Lung microvascular endothelial cell (primary cell): Measurements from ENCODE around the gene SSRP1. TPM values are rescaled to one million over a fixed set of nuclear protein-coding genes. Genes with fewer than 3 reads are reported as not detected.

Experiments used
- DNase-seq, 2 donors: peaks; one replicate each; pipeline versions ENCODE4 v3.0.0 to v3.0.0-alpha.2; 2010; ENCODE audit warnings: low read depth in 2 of 2
- total RNA-seq: library from RNA; depleted of rRNA; stranded (reverse); fragments of >200 nt; gene quantifications from 2 replicates; pipeline ENCODE4 v1.2.1, GENCODE V29; 2014

Gene SSRP1
- total RNA-seq, 1 donor from 2014 or later: 34.5 TPM

DNA sequence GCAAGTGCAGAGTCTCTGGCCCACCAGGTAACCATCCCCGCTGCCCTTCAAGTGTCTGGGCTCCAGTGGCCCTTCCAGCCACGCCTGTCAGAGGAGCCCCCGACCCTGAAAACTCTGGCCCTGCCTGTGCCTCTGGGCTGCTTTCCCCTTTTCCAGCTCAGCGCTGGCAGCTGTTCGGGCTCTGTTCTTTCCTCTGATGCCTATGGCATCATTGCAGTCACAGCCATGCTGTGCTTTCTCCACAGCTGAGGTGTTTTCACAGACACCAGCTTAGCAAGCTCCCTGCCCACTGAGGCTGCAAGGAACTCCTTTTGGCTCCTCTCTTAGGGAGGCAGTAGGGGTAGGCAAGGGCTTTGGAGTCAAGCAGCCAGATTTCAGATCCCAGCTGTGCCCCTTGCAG, 23.7 kb upstream of the SSRP1 start:
- no peak for DNase-seq

DNA sequence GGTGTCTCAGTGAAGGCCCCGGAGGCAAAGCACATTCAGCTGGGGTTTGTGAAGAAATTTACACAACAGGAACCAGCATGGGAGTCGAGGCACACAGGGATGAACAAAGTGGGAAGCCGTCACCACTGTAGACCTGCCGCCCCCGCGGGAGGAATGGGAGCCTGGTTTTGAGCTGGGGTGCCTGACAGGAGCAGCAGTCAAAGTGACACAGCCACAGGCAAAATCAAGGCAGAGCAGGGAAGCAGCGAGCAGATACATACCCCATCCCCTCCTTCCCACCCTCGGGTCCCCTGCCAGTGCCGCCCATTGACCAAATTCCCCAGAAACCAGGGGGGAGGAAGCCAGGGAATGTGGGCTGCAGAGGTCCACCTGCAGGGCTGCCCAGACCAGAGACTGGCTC, 23.3 kb upstream of the SSRP1 start:
- DNase-seq: no peak

DNA sequence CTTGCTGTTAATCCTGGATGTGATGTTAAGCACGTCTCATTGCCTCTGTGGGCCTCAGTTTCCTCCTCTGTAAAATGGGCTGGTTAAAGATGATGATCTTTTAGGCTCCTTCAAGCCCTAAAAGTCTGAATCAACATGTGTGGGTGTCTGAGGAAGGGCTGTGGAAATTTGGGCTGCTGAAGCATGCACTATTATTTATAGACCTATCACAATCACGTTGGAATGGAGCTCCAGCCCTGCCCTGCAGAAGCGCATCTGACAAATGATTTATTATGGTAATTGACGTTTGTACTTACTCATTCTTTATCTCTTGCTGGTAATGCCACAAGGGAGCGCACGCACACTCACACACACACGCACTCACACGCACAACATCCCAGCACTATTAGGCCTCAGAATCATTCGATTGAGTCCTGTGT, 22.9 kb upstream of the SSRP1 start:
- no peak for DNase-seq

DNA sequence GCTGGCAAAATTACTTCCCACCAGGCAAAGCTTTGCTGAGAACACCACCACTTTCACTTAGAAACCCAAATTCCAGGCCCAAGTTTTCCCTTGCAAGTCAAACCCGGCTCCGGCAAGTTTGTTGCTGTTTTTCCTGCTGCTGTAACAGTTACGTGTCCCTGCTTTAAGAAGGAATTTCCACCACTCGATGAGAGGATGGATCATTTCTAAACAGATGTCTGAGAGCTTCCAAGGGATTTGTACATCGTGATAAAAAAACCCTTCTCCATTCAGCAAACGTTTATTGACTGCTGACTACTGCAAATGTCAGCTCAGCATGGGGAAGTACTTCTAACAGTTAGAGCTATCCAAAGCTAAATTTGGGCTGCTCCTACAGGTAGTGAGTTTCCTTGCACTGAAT, 22.2 kb upstream of the SSRP1 start:
- DNase-seq: peak in 1 of 2 donors; percentile 16

DNA sequence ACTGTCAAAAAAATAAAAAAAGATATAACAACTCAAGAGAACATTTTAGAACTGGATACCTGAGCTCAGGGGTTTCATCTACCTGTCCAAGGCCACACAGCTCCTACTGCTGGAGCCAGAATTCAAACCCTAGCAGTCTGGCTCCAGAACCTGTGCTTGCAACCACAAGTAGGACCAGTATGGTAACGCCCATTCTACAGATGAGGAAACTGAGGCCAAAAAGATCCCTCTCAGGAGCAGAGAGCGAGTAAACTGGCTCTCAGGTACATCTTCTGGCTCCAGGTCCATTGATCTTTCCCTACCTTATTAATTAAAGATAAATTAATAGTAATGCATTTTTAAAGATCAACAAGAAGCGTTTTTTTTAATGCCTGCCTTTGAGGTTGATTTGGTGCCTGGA, 21.6 kb upstream of the SSRP1 start:
- DNase-seq: no peak

DNA sequence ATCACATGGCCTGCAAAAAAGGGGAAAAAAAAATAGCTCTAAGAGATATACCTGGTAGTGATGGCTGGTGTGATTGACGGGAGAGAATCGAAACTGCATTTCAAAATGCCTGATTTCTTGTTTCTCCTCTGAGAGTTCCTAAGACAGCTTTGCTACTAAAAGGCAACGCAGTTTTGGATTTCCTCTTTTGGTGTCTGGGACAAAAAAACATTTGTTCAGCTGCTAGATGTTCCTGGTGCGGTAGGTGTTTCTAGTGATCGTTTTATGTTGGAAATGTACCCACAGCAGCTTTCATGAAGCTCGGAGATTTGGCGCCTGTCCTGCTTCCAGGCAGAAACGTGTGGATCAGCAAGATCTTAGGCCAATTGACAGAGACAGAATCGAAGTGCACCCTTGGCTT, 20.6 kb upstream of the SSRP1 start:
- DNase-seq: no peak

DNA sequence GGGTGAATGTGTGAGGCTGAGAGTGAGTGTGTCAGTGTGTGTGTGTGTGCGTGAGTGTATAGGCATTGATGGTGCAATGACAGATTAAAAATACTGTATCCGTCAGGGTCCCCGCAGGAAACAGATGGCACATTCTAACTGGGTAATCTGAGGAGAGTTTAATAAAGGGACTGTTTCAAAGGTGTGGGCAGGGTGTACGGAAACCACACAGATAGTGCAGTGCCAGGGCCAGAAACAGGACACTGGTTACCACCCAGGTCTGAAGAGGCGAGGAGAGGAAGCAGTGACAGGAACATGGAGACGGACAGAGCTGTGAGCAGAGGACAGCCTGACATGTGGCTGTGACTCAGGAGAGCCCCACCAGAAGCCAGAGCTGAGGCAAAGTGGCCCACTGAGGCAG, 19.0 kb upstream of the SSRP1 start:
- DNase-seq: peak in 1 of 2 donors; percentile 26

DNA sequence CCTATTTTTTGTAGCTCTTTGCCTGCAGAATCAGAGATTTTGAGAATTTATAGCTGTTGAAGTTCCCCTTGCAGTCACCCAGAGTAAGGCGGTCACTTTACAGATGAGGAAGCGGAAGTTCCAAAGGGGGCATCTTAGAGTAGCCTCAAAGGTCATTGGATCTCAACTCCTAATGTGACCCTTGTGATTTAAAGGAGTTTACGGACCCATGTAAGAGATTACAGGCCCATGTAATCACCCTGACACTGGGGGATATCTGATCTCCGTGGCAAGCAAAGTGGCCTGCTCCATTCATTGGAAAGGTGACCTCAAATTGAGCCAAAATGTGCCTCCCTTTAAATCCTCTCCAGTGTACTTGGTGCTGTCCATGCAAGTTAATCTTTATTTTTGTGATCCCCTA, 18.2 kb upstream of the SSRP1 start:
- no peak for DNase-seq

DNA sequence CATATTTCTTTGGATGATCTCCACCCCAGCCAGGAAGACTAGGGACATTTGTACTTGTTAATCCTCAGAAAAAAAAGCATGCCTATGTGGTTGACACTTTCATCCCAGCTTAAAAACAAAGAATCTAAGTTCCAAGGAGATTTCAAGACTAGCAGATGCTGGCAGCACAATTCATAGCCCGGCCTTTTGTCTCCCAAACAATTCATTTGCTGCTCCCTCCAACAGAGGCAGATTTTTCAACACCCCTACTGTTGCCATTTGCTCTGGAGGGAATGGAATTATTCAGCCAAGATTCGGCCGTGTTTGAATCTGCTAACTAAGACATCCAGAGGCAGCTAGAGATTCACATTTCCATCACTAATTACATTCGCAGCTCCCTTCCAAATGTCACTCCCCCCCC, 17.8 kb upstream of the SSRP1 start:
- no peak for DNase-seq

DNA sequence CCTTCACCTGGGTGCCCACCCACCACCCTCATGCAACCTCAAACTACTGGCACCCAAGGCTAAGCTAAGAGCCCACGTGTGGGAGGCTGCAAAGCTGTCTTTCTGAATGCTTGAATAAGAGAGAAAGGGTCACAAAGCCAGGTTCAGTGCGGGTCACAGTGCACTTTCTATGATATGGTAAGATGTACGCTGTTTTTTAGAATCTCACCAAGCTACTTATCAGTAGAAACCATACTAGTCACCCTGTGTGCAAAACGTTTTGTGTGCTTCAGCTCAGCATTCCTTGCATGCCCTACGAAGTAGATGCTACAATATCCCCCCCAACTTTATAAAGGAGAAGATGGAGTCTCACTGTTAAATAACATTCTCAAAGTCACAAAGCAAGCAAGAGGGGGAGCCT, 17.3 kb upstream of the SSRP1 start:
- DNase-seq: no peak

DNA sequence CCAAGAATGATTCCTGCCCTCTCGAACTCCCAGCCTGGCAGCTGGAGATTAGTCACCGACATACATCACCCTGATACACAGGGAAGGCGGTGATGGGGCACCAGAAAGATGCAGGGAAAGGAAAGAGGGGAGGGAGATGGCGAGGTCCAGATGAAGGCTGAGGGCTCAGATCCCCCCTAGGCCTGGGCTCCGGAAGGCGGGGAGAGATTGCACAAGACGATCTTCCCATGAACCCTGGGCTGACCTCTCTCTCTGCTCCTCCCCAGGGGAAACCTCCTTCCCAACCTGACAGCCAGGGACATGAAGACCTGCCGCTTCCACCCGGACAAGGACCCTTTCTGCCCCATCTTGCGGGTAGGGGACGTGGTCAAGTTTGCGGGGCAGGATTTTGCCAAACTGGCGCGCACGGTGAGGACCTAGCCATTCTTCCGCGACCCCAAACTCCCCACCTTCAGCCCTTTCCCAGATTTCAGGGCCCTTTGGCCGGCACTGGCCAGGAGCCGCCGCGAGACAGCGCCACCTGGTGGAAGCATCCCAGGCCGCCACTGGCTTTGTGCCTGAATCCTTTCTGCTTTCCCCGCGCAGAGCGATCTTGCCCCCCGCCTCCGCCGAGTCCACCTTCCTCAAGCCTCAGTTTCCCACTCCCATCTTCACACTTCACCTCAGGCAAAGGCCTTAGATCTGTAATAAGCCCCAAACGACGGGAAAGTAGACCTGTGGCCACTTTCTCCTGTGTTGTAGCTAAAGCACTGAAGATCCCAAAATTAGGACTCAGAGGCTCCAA, 14.0 kb upstream of the SSRP1 start:
- peak; percentile 51 to 64 for DNase-seq

DNA sequence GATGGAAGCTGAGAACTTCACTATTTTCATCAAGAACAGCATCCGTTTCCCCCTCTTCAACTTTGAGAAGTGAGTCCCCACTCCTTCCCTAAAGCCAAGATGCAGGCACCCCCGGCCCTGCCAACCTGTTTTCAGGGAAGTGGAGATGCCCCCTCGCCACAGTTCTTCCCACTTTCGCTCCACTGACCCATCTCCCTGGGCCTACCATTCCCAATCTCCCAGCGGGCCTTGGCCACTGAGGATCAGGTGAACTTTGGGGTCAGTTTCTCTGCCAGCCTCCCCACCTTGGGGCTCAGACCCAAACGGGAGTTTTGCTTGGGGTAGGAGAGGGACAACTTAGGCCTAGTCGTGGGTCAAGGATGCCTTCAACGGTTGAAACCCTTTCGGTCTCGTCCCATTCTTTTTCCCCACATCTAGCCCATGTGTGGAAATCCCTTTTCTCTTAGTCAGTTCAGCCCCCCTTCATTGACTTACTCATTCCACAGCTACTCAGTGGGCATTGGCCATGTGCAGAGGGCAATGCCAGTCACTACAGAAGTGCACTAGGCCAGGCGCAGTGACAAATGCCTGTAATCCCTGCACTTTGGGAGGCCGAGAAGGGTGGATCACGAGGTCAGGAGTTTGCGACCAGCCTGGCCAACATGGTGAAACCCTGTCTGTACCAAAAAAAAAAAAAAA, 13.1 kb upstream of the SSRP1 start:
- DNase-seq: no peak

DNA sequence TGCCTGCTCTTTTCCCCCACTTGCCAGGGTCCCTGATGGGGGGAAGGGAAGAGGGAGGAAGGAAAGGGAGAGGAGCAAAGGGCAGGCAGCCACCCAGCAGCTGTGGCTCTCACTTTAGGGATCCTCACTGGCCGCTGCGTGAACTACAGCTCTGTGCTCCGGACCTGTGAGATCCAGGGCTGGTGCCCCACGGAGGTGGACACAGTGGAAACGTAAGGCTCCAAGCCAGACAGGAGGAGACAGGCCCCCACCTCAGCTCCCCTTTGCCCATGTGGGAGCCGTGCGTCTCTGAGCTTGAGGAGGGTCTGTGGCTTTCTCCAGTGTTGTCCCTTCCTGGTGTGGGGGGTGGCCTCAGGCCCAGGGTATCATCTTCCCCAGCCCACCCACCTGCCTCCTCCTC, 12.4 kb upstream of the SSRP1 start:
- DNase-seq: no peak

DNA sequence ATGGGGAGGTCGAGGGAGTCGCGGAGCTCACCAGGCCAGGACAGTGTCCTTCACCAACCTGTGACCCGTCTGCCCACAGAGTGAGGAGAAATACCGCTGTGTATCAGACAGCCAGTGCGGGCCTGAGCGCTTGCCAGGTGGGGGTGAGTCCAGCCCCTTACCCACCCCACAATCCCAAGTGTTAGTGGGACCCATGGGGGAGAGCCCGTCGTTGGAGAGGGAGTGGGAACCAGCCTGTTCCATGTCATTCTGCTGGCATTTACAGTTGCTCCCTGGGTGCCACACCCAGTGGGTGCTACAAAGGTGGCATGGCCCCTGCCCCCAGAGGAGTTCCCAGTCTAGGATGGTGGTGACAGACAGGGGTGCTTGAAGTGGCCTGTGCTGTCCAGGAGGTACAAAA, 11.6 kb upstream of the SSRP1 start:
- no peak for DNase-seq

DNA sequence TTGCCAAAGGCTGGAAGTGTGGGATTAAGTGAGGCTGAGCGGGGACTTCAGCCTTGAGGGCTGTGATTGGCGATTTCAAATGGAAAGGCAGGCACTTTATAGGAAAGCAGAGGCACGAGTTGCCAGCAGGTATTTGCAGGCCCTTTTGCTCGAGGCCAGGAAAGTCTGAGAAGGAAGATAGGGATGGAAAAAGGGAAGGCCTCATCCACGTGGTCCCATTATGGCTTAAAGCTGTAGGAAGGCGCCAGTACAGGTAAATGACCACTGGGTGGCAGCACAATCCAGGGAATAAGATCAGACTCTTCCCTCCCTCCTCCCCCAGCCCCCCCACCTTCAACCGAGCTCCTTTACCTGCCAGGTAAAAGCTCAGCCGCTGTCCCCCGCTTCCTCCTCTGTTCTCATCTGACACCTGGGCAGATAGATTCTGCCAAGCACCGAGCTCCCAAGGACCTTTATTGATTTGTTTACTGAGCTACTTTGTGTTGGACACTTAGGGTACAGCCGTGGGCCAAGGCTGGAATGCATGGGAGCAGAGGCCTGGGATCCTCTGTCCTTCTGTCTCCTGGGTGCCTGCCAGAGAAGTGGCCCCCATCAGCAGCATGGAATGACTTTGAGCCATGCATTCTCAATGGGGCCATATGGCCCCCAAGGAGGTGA, 10.0 kb upstream of the SSRP1 start:
- DNase-seq: peak; percentile 66 to 83

DNA sequence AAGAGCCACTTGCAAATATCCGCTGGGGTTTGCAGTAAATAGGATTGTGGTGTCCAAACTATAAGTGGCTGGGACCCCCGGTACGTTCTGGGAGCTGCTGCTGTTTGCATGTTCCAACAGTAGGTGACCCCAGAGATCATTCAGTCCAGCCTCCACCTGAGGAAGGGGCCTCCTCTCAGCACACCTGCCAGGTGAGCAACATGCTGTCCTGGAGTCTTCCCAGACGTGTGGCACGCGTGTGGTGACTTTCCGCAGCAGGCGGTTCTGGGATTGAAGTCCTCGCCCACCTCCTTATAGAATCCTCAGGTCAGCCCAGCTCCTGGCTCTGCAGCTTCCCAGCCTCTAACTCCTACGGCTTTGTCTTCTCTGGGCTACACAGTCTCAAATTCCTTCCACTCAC, 9.1 kb upstream of the SSRP1 start:
- DNase-seq: no peak

DNA sequence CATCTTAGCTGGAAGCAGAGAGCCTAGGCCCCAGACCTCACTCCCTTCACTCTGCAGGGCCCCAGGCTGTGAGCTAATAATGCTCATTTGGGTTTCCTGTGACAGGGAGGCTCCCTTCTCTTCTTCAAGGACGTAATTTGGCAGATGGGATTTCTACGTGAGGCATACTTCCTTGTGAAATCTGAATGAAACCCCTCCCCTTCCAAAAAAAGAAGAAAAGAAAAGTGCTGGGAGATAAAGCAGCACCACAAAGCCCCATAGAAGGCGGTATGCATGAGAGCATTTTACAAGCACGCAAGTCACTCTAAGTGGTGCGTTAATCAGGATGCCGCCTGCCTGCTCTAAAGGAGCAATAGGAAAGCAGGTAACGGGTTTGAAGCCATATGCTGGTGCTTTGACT, 8.1 kb upstream of the SSRP1 start:
- no peak for DNase-seq

DNA sequence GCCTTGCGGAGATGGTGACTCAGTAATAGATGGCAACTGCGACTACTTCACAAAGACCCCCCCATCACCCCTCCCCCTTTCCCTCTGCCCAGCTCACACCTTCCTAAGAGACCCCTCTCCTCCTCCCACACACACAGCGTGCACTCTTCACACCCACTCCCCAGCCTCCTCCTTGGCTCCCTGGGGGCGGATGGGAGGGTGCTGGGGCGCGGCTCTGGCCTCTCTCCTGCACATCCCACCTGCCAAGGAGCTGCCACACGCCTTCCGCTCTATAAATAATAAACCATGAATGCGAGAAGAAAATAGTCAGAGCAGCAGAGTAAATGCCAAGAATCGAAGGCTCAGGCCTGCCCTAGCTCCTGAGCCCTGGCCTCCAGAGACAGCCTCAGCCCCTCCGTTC, 7.0 kb upstream of the SSRP1 start:
- DNase-seq: no peak

DNA sequence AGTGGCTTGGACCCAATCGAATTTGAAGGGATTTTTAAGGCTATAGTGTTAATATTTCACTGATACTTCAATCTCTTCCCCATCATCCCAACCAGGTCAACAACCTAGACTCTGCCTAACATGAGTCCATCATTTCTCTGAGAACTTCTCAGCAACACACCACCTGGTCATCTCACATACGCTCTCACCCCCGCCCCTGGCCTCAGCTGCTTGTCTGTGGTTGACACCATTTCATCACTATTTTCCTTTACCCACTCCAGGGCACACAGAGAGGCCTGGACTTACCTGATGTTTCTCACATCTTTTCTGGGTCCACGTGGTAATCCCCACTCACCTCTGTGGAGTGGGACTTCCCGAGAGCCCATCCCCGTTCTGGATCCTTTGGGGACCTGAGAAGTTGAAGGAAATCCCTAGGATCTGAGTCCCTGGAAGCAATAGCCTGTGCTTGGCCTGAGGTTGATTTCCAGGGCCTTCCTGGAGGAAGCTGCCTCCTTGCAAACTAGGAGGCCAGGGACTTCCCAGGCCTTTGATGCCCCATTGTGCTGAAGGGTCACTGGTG, 5.6 kb upstream of the SSRP1 start:
- DNase-seq: no peak

DNA sequence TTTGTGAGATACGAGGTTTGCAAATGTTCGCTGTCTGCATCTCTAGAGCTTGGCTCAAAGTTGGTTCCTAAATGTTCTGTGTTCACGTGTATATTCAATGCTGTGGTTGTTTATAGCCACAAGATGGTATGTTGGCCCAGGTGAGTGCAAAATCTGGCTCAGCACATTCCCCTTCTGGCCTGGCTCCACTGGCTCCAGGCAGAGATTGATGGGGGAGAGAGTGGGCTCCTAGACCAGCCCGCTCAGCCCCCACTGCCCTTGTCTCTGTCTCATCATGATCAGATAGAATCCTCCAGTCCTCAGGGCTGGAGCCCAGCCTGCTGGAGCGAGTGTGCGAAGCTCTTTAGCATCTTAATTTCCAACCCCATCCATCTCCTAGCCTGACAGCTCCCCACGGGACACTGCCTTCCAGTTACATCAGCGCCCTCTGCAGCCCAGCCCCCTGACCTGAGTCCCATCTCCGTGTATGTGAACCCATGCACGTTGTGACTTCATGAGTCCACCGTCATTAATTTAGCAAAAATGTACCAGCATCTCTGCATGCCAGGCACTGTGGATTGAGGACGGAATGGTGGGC, 4.4 kb upstream of the SSRP1 start:
- DNase-seq: peak; percentile 43 to 60

DNA sequence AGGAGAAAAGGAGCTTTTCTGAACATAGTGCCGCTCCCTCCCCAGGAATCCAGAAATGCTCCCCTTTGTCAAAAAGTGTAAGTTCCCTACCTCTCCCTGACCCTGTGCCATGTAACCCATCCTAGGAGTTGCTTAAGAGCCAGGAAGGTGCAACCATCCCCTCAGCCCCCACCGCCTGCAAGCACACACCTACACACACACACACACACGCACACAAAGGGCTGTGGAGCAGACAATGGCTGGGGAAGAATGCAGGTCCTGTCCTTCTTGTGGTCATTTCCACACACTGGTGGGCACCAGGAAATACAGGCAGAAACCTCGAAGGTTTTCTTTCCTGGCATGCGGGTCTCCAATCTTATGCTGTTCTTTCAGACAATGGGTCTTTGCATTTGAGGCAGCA, 3.6 kb upstream of the SSRP1 start:
- no peak for DNase-seq

DNA sequence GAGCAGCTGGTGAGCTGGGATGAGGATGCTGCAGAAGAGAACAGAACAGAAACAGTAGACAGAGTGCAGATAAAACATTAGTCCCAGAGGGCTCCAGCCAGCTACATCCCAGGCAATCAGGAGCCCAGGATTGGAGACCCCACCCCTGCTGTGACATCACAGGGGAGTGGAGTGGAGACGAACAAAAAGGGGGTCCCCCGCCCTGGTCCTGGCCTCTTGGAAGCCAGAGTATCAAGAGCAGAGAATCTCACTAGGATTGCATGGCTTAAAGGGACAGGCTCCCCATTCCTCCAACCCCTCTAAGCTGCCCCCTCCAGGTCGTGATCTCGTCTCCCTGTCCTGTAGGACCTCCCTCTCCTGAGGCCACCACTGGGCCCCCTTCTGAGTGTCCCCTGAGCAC, 2.5 kb upstream of the SSRP1 start, which contains the start of gene P2RX3:
P2RX3 (plus strand) TSS at position 211 of the 400 bp plus-strand sequence. CDS start 199 bp downstream, outside the sequence.
- no peak for DNase-seq
